HEK293 (cell line): Measurements from ENCODE around the gene ZFP91.
A peak's percentile ranks its signal among the peaks of the same experiment; 100 is the strongest.

Source experiments
- GLIS2 ChIP-seq: fragments of 450-650 bp; formaldehyde crosslinking; IDR thresholded peaks from 2 replicates; pipeline ENCODE4 v1.5.1; 2016; ENCODE audit warnings: missing biosample characterization, missing genetic modification characterization
- HOXD13 ChIP-seq: sonication (generic); formaldehyde crosslinking; IDR thresholded peaks from 2 replicates; pipeline ENCODE4 v1.8.0; 2022; ENCODE audit warnings: missing genetic modification reagents, borderline replicate concordance
- IKZF3 ChIP-seq: fragments of 450-650 bp; IDR thresholded peaks from 2 replicates; pipeline ENCODE4 v1.5.0; 2018; ENCODE audit warnings: missing biosample characterization, mild to moderate bottlenecking, missing genetic modification characterization, moderate library complexity
- KLF10 ChIP-seq: fragments of 450-650 bp; IDR thresholded peaks from 2 replicates; pipeline ENCODE4 v1.5.1; 2018; ENCODE audit warnings: missing biosample characterization, mild to moderate bottlenecking, missing genetic modification characterization
- SP7 ChIP-seq: fragments of 450-650 bp; formaldehyde crosslinking; IDR thresholded peaks from 2 replicates; pipeline ENCODE4 v1.5.1; 2016; ENCODE audit warnings: missing biosample characterization, missing genetic modification characterization
- ZBTB17 ChIP-seq: fragments of 450-650 bp; formaldehyde crosslinking; IDR thresholded peaks from 2 replicates; pipeline ENCODE4 v1.5.1; 2016; ENCODE audit warnings: missing biosample characterization, missing genetic modification characterization
- ZBTB21 ChIP-seq: fragments of 450-650 bp; formaldehyde crosslinking; IDR thresholded peaks from 2 replicates; pipeline ENCODE4 v1.5.1; 2017; ENCODE audit warnings: missing biosample characterization, missing genetic modification characterization
- ZNF133 ChIP-seq: fragments of 450-650 bp; formaldehyde crosslinking; IDR thresholded peaks from 2 replicates; pipeline ENCODE4 v1.5.1; 2016; ENCODE audit warnings: missing biosample characterization, missing genetic modification characterization
- ZNF138 ChIP-seq: fragments of 450-650 bp; formaldehyde crosslinking; IDR thresholded peaks from 2 replicates; pipeline ENCODE4 v1.5.1; 2016; ENCODE audit warnings: missing biosample characterization, missing genetic modification characterization, borderline replicate concordance
- ZNF157 ChIP-seq: fragments of 450-650 bp; formaldehyde crosslinking; IDR thresholded peaks from 2 replicates; pipeline ENCODE4 v1.5.1; 2016; ENCODE audit warnings: missing biosample characterization, missing genetic modification characterization
- ZNF211 ChIP-seq: fragments of 450-650 bp; formaldehyde crosslinking; IDR thresholded peaks from 2 replicates; pipeline ENCODE4 v1.5.1; 2016; ENCODE audit warnings: low read depth, missing biosample characterization, missing genetic modification characterization
- ZNF214 ChIP-seq: fragments of 450-650 bp; formaldehyde crosslinking; IDR thresholded peaks from 2 replicates; pipeline ENCODE4 v1.5.1; 2017; ENCODE audit warnings: missing biosample characterization, mild to moderate bottlenecking, missing genetic modification characterization, borderline replicate concordance
- ZNF302 ChIP-seq: fragments of 450-650 bp; formaldehyde crosslinking; IDR thresholded peaks from 2 replicates; pipeline ENCODE4 v1.5.1; 2016; ENCODE audit warnings: missing biosample characterization, missing genetic modification characterization, low read depth
- ZNF311 ChIP-seq: fragments of 450-650 bp; formaldehyde crosslinking; IDR thresholded peaks from 2 replicates; pipeline ENCODE4 v1.5.1; 2017; ENCODE audit warnings: missing biosample characterization, missing genetic modification characterization, borderline replicate concordance
- ZNF335 ChIP-seq: fragments of 450-650 bp; formaldehyde crosslinking; conservative IDR thresholded peaks from 2 replicates; pipeline ENCODE4 v1.5.1; 2016; ENCODE audit warnings: missing biosample characterization, missing genetic modification characterization
- ZNF366 ChIP-seq: fragments of 450-650 bp; formaldehyde crosslinking; conservative IDR thresholded peaks from 2 replicates; pipeline ENCODE4 v1.5.1; 2016; ENCODE audit warnings: missing biosample characterization, missing genetic modification characterization
- ZNF501 ChIP-seq: fragments of 450-650 bp; formaldehyde crosslinking; IDR thresholded peaks from 2 replicates; pipeline ENCODE4 v1.5.1; 2016; ENCODE audit warnings: missing biosample characterization, missing genetic modification characterization
- ZNF558 ChIP-seq: fragments of 450-650 bp; formaldehyde crosslinking; IDR thresholded peaks from 2 replicates; pipeline ENCODE4 v1.5.1; 2016; ENCODE audit warnings: missing biosample characterization, missing genetic modification characterization
- ZNF610 ChIP-seq: fragments of 450-650 bp; formaldehyde crosslinking; IDR thresholded peaks from 2 replicates; pipeline ENCODE4 v1.5.1; 2016; ENCODE audit warnings: missing biosample characterization, missing genetic modification characterization, borderline replicate concordance
- ZNF626 ChIP-seq: fragments of 450-650 bp; sonication (Bioruptor Pico); formaldehyde crosslinking; IDR thresholded peaks from 2 replicates; pipeline ENCODE4 v1.5.1; 2018; ENCODE audit warnings: missing biosample characterization, missing genetic modification characterization, inconsistent platforms
- ZNF701 ChIP-seq: fragments of 450-650 bp; formaldehyde crosslinking; IDR thresholded peaks from 2 replicates; pipeline ENCODE4 v1.5.1; 2016; ENCODE audit warnings: missing biosample characterization, missing genetic modification characterization
- ZNF707 ChIP-seq: fragments of 450-650 bp; formaldehyde crosslinking; IDR thresholded peaks from 2 replicates; pipeline ENCODE4 v1.5.1; 2016; ENCODE audit warnings: missing biosample characterization, missing genetic modification characterization
- ZNF768 ChIP-seq: fragments of 450-650 bp; formaldehyde crosslinking; IDR thresholded peaks from 2 replicates; pipeline ENCODE4 v1.5.1; 2018; ENCODE audit warnings: missing biosample characterization, mild to moderate bottlenecking, missing genetic modification characterization
- ZNF785 ChIP-seq: fragments of 450-650 bp; formaldehyde crosslinking; IDR thresholded peaks from 2 replicates; pipeline ENCODE4 v1.5.1; 2016; ENCODE audit warnings: missing biosample characterization, missing genetic modification characterization
- ZNF843 ChIP-seq: fragments of 450-650 bp; formaldehyde crosslinking; IDR thresholded peaks from 2 replicates; pipeline ENCODE4 v1.5.1; 2016; ENCODE audit warnings: missing biosample characterization, missing genetic modification characterization
- ZSCAN16 ChIP-seq: fragments of 450-650 bp; formaldehyde crosslinking; IDR thresholded peaks from 2 replicates; pipeline ENCODE4 v1.5.1; 2016; ENCODE audit warnings: missing biosample characterization, missing genetic modification characterization
- ZSCAN23 ChIP-seq: fragments of 450-650 bp; formaldehyde crosslinking; IDR thresholded peaks from 2 replicates; pipeline ENCODE4 v1.5.1; 2016; ENCODE audit warnings: missing biosample characterization, missing genetic modification characterization
- TF ChIP-seq, protein P1 (sequence below): fragments of 450-650 bp; formaldehyde crosslinking; IDR thresholded peaks from 2 replicates; pipeline ENCODE4 v1.5.1; 2016; ENCODE audit warnings: missing biosample characterization, missing genetic modification characterization
- TF ChIP-seq, protein P2 (sequence below): fragments of 450-650 bp; formaldehyde crosslinking; IDR thresholded peaks from 2 replicates; pipeline ENCODE4 v1.5.1; 2017; ENCODE audit warnings: missing biosample characterization, missing genetic modification characterization
- TF ChIP-seq, protein P3 (sequence below): IDR thresholded peaks from 2 replicates; pipeline ENCODE4 v1.6.1; 2011; ENCODE audit warnings: mild to moderate bottlenecking, low read depth, low read length, borderline replicate concordance
- TF ChIP-seq, protein P4 (sequence below): fragments of 450-650 bp; formaldehyde crosslinking; IDR thresholded peaks from 2 replicates; pipeline ENCODE4 v1.5.1; 2016; ENCODE audit warnings: missing biosample characterization, missing genetic modification characterization
- TF ChIP-seq, protein P5 (sequence below): fragments of 450-650 bp; formaldehyde crosslinking; IDR thresholded peaks from 2 replicates; pipeline ENCODE4 v1.5.1; 2016; ENCODE audit warnings: missing biosample characterization, missing genetic modification characterization

Gene ZFP91

DNA sequence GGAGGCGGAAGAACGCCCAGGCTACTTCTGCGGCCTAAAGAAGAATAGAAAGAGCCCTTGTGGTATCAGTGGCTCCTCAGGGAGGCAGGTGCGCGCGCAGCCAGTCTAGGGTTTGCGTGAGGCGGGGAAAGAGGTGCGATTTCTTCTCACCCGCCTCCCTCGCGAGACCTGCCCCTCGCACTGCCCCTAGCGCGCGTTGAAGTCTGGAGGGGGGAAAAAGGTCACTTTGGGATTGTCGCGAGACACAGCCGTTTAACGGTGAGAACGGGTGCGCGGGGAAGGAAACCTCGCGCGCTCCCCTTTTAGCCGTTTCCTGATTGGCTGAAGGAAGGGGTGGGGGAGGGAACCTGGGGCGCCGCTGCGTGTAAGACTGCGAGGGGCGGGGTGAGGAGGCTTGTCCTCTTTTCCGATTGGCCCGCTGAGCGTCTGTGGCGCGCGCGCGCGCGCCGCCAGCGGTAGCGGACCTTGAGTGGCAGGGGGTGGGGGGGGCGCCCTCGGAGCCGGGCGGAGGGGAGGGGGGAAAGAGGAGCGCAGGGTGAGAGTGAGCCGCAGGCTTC, at the start of gene ZFP91 (continued):
- TF ChIP-seq ZNF366 (tag by site-specific recombination) (no peak), HOXD13 (CRISPR knock-in tag) (no peak), ZNF558 (tag by site-specific recombination) (no peak), ZNF768 (tag by site-specific recombination) (no peak), ZSCAN23 (tag by site-specific recombination) (no peak), ZNF610 (tag by site-specific recombination) (no peak), ZSCAN16 (no peak), ZNF157 (tag by site-specific recombination) (no peak), ZBTB17 (tag by site-specific recombination) (no peak), ZNF701 (tag by site-specific recombination) (no peak), ZNF214 (tag by site-specific recombination) (no peak), ZNF785 (tag by site-specific recombination) (no peak), ZNF311 (tag by site-specific recombination) (no peak), ZNF133 (tag by site-specific recombination) (no peak), ZNF501 (tag by site-specific recombination) (no peak; the same call in 1 of the 2 replicates), ZNF211 (tag by site-specific recombination) (no peak), KLF10 (peak; percentile 45; the same call in 1 of the 2 replicates), ZNF335 (tag by site-specific recombination) (no peak), ZNF302 (tag by site-specific recombination) (no peak), ZNF843 (peak; percentile 40; the same call in 1 of the 2 replicates), GLIS2 (peak; percentile 23; the same call in 1 of the 2 replicates), ZNF138 (tag by site-specific recombination) (no peak), ZNF626 (tag by site-specific recombination) (no peak), ZNF707 (tag by site-specific recombination) (no peak), IKZF3 (no peak), SP7 (no peak; the same call in 1 of the 2 replicates), ZBTB21 (tag by site-specific recombination) (no peak)
- TF ChIP-seq, protein P1, sequence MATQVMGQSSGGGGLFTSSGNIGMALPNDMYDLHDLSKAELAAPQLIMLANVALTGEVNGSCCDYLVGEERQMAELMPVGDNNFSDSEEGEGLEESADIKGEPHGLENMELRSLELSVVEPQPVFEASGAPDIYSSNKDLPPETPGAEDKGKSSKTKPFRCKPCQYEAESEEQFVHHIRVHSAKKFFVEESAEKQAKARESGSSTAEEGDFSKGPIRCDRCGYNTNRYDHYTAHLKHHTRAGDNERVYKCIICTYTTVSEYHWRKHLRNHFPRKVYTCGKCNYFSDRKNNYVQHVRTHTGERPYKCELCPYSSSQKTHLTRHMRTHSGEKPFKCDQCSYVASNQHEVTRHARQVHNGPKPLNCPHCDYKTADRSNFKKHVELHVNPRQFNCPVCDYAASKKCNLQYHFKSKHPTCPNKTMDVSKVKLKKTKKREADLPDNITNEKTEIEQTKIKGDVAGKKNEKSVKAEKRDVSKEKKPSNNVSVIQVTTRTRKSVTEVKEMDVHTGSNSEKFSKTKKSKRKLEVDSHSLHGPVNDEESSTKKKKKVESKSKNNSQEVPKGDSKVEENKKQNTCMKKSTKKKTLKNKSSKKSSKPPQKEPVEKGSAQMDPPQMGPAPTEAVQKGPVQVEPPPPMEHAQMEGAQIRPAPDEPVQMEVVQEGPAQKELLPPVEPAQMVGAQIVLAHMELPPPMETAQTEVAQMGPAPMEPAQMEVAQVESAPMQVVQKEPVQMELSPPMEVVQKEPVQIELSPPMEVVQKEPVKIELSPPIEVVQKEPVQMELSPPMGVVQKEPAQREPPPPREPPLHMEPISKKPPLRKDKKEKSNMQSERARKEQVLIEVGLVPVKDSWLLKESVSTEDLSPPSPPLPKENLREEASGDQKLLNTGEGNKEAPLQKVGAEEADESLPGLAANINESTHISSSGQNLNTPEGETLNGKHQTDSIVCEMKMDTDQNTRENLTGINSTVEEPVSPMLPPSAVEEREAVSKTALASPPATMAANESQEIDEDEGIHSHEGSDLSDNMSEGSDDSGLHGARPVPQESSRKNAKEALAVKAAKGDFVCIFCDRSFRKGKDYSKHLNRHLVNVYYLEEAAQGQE (tag by site-specific recombination): no peak
- TF ChIP-seq, protein P2, sequence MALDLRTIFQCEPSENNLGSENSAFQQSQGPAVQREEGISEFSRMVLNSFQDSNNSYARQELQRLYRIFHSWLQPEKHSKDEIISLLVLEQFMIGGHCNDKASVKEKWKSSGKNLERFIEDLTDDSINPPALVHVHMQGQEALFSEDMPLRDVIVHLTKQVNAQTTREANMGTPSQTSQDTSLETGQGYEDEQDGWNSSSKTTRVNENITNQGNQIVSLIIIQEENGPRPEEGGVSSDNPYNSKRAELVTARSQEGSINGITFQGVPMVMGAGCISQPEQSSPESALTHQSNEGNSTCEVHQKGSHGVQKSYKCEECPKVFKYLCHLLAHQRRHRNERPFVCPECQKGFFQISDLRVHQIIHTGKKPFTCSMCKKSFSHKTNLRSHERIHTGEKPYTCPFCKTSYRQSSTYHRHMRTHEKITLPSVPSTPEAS (tag by site-specific recombination): no peak
- TF ChIP-seq, protein P3, sequence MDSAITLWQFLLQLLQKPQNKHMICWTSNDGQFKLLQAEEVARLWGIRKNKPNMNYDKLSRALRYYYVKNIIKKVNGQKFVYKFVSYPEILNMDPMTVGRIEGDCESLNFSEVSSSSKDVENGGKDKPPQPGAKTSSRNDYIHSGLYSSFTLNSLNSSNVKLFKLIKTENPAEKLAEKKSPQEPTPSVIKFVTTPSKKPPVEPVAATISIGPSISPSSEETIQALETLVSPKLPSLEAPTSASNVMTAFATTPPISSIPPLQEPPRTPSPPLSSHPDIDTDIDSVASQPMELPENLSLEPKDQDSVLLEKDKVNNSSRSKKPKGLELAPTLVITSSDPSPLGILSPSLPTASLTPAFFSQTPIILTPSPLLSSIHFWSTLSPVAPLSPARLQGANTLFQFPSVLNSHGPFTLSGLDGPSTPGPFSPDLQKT: no peak
- TF ChIP-seq, protein P4, sequence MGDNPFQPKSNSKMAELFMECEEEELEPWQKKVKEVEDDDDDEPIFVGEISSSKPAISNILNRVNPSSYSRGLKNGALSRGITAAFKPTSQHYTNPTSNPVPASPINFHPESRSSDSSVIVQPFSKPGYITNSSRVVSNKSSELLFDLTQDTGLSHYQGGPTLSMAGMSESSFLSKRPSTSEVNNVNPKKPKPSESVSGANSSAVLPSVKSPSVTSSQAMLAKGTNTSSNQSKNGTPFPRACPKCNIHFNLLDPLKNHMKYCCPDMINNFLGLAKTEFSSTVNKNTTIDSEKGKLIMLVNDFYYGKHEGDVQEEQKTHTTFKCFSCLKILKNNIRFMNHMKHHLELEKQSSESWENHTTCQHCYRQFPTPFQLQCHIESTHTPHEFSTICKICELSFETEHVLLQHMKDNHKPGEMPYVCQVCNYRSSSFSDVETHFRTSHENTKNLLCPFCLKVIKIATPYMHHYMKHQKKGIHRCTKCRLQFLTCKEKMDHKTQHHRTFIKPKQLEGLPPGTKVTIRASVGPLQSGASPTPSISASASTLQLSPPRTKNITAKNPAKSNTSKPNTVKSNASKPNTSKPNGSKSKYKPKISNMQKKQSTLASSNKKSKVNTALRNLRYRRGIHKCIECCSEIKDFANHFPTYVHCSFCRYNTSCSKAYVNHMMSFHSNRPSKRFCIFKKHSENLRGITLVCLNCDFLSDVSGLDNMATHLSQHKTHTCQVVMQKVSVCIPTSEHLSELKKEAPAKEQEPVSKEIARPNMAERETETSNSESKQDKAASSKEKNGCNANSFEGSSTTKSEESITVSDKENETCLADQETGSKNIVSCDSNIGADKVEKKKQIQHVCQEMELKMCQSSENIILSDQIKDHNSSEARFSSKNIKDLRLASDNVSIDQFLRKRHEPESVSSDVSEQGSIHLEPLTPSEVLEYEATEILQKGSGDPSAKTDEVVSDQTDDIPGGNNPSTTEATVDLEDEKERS (tag by site-specific recombination): no peak
- TF ChIP-seq, protein P5, sequence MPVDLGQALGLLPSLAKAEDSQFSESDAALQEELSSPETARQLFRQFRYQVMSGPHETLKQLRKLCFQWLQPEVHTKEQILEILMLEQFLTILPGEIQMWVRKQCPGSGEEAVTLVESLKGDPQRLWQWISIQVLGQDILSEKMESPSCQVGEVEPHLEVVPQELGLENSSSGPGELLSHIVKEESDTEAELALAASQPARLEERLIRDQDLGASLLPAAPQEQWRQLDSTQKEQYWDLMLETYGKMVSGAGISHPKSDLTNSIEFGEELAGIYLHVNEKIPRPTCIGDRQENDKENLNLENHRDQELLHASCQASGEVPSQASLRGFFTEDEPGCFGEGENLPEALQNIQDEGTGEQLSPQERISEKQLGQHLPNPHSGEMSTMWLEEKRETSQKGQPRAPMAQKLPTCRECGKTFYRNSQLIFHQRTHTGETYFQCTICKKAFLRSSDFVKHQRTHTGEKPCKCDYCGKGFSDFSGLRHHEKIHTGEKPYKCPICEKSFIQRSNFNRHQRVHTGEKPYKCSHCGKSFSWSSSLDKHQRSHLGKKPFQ (tag by site-specific recombination): no peak
